Ascending aorta (tissue), 2 donors: Measurements from ENCODE around the gene ZNF652. TPM values are rescaled to one million over a fixed set of nuclear protein-coding genes. Genes with fewer than 3 reads are reported as not detected.

Experiments used
- DNase-seq, 2 donors: peaks; one replicate each; pipeline ENCODE4 v3.0.0-alpha.2; 2019; ENCODE audit warnings: low spot score in 2 of 2
- H3K27ac ChIP-seq, 2 donors: fragments of 200-600 bp; sonication (generic); one replicate each; pipeline ENCODE4 v1.5.1; 2016 to 2017; ENCODE audit warnings: mild to moderate bottlenecking in 1 of 2
- H3K27me3 ChIP-seq: fragments of 200-600 bp; sonication (generic); one replicate; pipeline ENCODE4 v1.5.1; 2017
- H3K36me3 ChIP-seq, 2 donors: fragments of 200-600 bp; sonication (generic); one replicate each; pipeline ENCODE4 v1.5.1; 2016
- H3K4me1 ChIP-seq, 2 donors: fragments of 200-600 bp; sonication (generic); one replicate each; pipeline ENCODE4 v1.5.1; 2016 to 2017; ENCODE audit warnings: mild to moderate bottlenecking in 1 of 2
- H3K4me3 ChIP-seq, 2 donors: fragments of 200-600 bp; sonication (generic); one replicate each; pipeline ENCODE4 v1.5.1; 2016 to 2017; ENCODE audit warnings: mild to moderate bottlenecking in 1 of 2
- H3K9me3 ChIP-seq, 2 donors: fragments of 200-600 bp; sonication (generic); one replicate each; pipeline ENCODE4 v1.5.1; 2016
- CTCF ChIP-seq, 3 experiments: fragments of 200-600 bp in 2 of 3; fragments of 450-650 bp in 1 of 3; sonication (generic) in 2 of 3; IDR thresholded peaks; one replicate each; pipeline ENCODE4 v1.5.1; 2016 to 2019; ENCODE audit warnings: antibody characterized with exemption in 3 of 3, mild to moderate bottlenecking in 1 of 3, moderate library complexity in 1 of 3
- intact Hi-C: fragments of 100-400 bp; cut with DNase I; formaldehyde crosslinking; loops from one replicate; pipeline ENCODE4 v1.15.1; 2023
- total RNA-seq: library from RNA; depleted of rRNA; stranded (reverse); fragments of >200 nt; gene quantifications from one replicate; pipeline ENCODE4 v1.1.0, GENCODE V29; 2016

ZNF652 gene
- total RNA-seq, 1 donor from 2014 or later: 13.5 TPM

DNA sequence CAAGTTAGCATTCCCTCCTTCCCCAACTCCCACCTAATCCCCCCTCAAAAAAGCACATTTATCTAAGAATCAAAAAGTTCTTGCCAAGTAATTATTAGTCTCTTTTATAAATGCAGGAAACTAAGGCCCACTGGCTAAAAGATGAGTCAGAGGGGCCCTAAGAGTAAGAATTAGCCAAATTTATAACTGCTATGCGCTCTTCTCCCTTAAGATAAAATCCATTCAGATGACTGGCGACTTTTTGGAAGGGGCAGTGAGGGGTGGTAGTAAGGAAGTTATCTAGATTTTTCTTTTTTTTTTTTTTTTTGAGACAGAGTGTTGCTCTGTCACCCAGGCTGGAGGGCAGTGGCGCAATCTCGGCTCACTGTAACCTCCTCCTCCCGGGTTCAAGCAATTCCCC, 17.1 kb downstream of the ZNF652 start:
- intact Hi-C loops: no loop called here
- DNase-seq: no peak
- Histone ChIP-seq H3K9me3 (no peaks in the 10 kb centered on the region), H3K27ac (no peak overlapping the region), H3K4me3 (no peak overlapping the region), H3K36me3 (no peaks in the 10 kb centered on the region), H3K4me1 (no peaks in the 10 kb centered on the region), H3K27me3 (no peaks in the 10 kb centered on the region)
- TF ChIP-seq CTCF (IDR thresholded peaks at IDR 0.05): no peak

DNA sequence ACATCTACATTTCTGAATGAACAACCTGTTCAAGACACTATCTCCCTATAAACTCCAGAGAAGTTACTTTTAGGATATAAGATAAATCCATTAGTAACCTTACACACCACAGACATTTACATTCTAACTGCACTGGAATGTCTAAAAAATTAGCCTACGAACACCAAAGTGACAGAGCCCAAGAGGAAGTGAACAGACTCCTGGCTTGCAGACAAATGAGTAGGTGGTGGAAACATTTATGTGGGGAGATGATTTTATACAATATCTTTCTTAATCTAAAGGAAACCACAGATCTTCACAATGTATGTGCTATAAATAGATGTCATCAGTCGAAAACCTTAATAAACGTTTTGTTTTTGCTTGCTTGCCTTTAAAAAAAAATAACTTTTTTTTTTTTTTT, 18.8 kb downstream of the ZNF652 start:
- H3K27me3 ChIP-seq: no peaks in the 10 kb centered on the region
- no peaks in the 10 kb centered on the region for H3K9me3 ChIP-seq
- no peak overlapping the region for H3K4me3 ChIP-seq
- no peak for DNase-seq
- H3K4me1 ChIP-seq: peaks cover 0 to 5% of the 10 kb centered on the region in 2 donors
- no peaks in the 10 kb centered on the region for H3K36me3 ChIP-seq
- intact Hi-C loops: no loop called here
- no peak overlapping the region for H3K27ac ChIP-seq
- no peak for TF ChIP-seq CTCF (IDR thresholded peaks at IDR 0.05)

GRCh38 chr17:49342575-49342936, 19.5 kb downstream of the ZNF652 start:
- Histone ChIP-seq H3K36me3 (no peaks in the 10 kb centered on the region), H3K4me3 (no peak overlapping the region), H3K27me3 (no peaks in the 10 kb centered on the region), H3K27ac (no peak overlapping the region), H3K9me3 (no peaks in the 10 kb centered on the region), H3K4me1 (peaks cover 0 to 8% of the 10 kb centered on the region in 2 donors)
- no peak for DNase-seq
- intact Hi-C loops: no loop called here
- TF ChIP-seq CTCF (IDR thresholded peaks at IDR 0.05): no peak

DNA sequence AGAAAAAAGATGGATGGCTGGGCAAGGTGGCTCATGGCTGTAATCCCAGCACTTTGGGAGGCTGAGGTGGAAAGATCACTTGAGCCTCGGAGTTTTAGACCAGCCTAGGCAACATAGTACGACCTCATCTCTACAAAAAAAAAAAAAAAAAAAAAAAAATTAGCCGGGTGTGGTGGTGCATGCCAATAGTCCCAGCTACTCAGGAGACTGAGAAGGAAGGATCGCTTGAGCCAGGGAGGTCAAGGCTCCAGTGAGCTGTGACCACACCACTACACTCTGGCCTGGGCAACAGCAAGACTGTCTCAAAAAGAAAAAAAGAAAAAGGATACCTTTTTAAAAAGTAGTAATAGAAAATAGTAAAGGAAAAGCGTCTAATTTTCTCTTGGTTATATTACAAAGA, 20.7 kb downstream of the ZNF652 start:
- DNase-seq: no peak
- peaks cover 0 to 8% of the 10 kb centered on the region in 2 donors for H3K4me1 ChIP-seq
- no peaks in the 10 kb centered on the region for H3K36me3 ChIP-seq
- intact Hi-C loops: no loop called here
- peak overlapping the region in 1 of 2 donors; percentile 22 for H3K27ac ChIP-seq
- TF ChIP-seq CTCF (IDR thresholded peaks at IDR 0.05): no peak
- H3K4me3 ChIP-seq: no peak overlapping the region
- no peaks in the 10 kb centered on the region for H3K9me3 ChIP-seq
- H3K27me3 ChIP-seq: no peaks in the 10 kb centered on the region

DNA sequence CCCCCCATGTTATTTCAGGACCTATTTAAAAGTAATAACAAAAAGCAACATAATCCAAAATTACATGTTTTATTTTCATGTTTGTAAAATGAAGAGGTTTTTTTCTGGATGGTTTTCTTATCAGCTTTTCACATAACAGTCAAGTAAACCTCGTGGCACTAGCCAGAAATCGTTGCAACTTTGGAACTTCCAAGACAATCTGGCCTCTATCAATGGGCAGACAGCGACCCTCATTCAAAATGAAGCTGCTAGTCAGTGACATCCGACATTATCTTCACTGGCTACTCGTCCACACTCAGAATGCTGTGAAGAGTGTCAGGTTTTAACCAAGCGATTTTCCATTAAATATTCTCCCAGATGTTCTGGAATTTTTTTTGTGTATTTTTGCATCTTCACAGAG, 22.7 kb downstream of the ZNF652 start:
- TF ChIP-seq CTCF (IDR thresholded peaks at IDR 0.05): no peak
- peaks cover 0 to 8% of the 10 kb centered on the region in 2 donors for H3K4me1 ChIP-seq
- intact Hi-C loops: no loop called here

GRCh38 chr17:49338883-49339282, 23.2 kb downstream of the ZNF652 start:
- no peak overlapping the region for H3K4me3 ChIP-seq
- no peak overlapping the region for H3K27ac ChIP-seq
- intact Hi-C loops: no loop called here
- no peaks in the 10 kb centered on the region for H3K9me3 ChIP-seq
- DNase-seq: no peak
- TF ChIP-seq CTCF (IDR thresholded peaks at IDR 0.05): no peak
- H3K27me3 ChIP-seq: no peaks in the 10 kb centered on the region
- H3K36me3 ChIP-seq: no peaks in the 10 kb centered on the region
- peaks cover 0 to 10% of the 10 kb centered on the region in 2 donors for H3K4me1 ChIP-seq

More for the DNA sequence above, 22.7 kb downstream of the ZNF652 start:
- DNase-seq: no peak
- Histone ChIP-seq H3K27me3 (no peaks in the 10 kb centered on the region), H3K9me3 (no peaks in the 10 kb centered on the region), H3K27ac (no peak overlapping the region), H3K4me3 (no peak overlapping the region), H3K36me3 (no peaks in the 10 kb centered on the region)
